ENCODE measurements around the gene ANKH.

The ANKH gene

DNA sequence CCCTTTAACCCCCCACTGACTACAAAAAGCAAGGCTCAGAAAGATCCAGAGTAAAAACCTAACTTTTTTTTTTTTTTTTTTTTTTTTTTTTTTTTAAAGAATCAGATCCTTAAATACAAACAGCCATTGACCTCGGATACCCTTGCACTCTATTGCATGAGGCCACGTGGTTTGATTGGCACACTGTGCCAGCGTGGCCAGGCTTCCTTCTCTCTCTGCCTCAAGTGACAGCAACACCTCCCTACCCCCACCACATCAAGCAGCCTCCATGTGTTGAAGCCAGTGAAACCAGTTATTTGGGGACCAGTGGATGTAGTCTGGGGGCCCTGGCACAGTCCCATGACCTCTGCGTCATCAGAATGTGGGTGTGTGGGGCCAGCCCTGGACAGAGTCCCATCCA, 135.6 kb downstream of the ANKH start:
- H3K9me3 ChIP-seq (ENCODE audit: control insufficient read depth, insufficient read depth, low read length): no peaks in the 10 kb centered on the region
- H3K9ac ChIP-seq (ENCODE audit: low read depth, low read length): no peak overlapping the region
- no peaks in the 10 kb centered on the region for H3K36me3 ChIP-seq (ENCODE audit: insufficient read depth, low read length)
- H3K4me1 ChIP-seq (ENCODE audit: insufficient read depth, low read length): 0 out of 2 replicates have a peak, but pooled peaks cover 1% of the 10 kb centered on the region

DNA sequence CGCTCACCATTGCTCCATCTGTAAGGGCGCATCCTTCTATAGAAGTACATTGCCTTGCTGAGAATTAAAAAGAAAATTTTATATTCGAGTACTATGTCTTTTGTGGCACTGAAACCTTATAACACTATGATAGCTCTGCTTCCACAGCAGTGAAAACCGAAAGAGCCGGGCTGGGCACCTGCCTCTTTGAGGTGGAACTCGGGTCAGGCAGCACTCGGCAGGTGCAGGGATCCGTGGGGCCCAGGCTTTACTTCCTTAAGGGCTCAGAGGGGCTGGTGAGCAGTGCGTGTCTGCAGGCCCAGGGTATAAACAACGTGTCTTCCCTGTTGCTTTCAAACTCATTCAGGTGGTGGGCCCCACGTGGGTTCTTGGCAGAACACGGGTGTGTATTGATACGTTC, 137.2 kb downstream of the ANKH start:
- no peak overlapping the region for H3K9ac ChIP-seq (ENCODE audit: low read depth, low read length)
- H3K9me3 ChIP-seq (ENCODE audit: control insufficient read depth, insufficient read depth, low read length): no peaks in the 10 kb centered on the region
- H3K36me3 ChIP-seq (ENCODE audit: insufficient read depth, low read length): no peaks in the 10 kb centered on the region
- H3K4me1 ChIP-seq (ENCODE audit: insufficient read depth, low read length): 0 out of 2 replicates have a peak, but pooled peaks cover 3% of the 10 kb centered on the region

DNA sequence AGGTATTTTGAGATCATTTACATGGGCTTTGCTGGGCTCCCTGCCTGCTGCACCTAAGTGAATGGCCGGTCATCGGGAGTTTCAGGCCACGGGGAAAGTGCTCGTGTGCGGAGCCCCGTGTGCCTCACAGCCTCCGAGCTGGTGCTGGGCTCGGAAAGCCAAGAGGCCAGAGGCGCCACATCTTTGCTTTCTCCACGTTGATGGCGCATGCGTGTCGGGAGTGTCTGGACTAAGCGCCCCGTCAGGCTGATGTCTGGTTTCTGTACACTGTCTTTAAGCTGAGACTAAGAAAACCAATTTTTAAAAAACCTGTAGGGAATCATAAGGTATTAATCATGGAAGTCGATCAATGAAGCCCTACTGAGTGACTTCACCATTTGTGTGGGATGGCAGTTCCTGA, 137.9 kb downstream of the ANKH start:
- Histone ChIP-seq H3K36me3 (ENCODE audit: insufficient read depth, low read length) (no peaks in the 10 kb centered on the region), H3K9me3 (ENCODE audit: control insufficient read depth, insufficient read depth, low read length) (no peaks in the 10 kb centered on the region), H3K4me1 (ENCODE audit: insufficient read depth, low read length) (peaks cover 3% of the 10 kb centered on the region; the same call in 1 of the 2 replicates), H3K9ac (ENCODE audit: low read depth, low read length) (no peak overlapping the region)

DNA sequence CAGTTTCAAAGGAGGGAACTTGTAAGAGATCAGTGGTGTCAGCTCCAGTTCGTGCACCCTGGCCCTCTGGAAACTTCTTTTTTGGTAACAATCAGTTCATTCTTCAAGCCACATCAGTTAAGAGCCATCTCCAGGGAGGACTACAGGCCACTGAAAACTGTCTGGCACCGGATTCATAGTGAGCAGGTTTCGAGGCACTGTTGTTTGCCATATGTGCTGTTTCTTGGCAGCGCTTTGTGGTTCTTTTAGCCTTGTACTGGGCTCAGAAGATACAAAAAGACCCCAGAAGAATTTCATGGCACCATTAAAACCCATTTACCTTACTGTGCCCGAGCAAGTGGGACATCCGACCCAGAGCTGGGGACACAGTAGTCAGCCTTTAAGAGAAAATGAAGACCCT, 138.6 kb downstream of the ANKH start:
- Histone ChIP-seq H3K36me3 (ENCODE audit: insufficient read depth, low read length) (no peaks in the 10 kb centered on the region), H3K9ac (ENCODE audit: low read depth, low read length) (no peak overlapping the region), H3K4me1 (ENCODE audit: insufficient read depth, low read length) (peaks cover 6% of the 10 kb centered on the region), H3K9me3 (ENCODE audit: control insufficient read depth, insufficient read depth, low read length) (no peaks in the 10 kb centered on the region)

DNA sequence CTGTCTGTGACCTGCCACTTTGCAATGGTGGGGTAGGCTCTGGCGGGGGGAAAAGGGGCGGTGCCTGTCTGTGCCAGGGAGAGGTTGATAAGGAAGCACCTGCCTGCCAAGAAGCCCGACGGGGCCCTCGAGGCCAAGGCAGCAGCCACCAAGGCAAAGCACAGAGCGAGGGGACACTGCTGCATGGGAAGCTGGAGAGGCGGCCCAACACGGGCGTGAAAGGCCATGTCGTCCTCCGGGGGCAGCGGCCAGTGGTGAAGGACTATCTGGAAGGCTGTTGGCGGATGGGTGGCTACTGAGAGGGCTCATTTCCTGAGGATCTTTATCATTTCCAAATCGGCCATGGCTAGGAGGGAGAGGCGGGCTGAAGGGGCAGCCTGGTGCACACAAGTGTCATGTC, 140.7 kb downstream of the ANKH start:
- no peaks in the 10 kb centered on the region for H3K9me3 ChIP-seq (ENCODE audit: control insufficient read depth, insufficient read depth, low read length)
- H3K9ac ChIP-seq (ENCODE audit: low read depth, low read length): no peak overlapping the region
- H3K4me1 ChIP-seq (ENCODE audit: insufficient read depth, low read length): peaks cover 19% of the 10 kb centered on the region
- H3K36me3 ChIP-seq (ENCODE audit: insufficient read depth, low read length): no peaks in the 10 kb centered on the region

DNA sequence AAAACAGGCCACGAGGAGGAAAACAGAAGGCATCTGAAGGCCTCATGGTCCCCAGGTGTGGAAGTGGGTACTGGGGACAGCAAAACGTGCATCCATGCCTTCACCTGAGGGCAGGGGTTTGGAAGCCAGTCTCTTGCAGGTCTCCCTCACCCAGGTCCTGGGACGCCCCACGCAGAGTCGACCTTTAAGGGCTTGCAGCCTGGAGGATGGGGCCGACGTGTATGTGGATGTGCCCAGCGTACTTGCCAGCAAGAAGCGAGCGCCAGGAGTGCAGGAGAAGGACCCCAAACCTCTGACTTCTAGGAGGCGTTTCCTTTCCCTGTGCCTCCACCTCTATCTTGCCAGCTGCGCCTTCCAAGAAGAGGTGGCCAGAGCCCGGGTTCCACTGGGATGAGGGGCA, 141.1 kb downstream of the ANKH start:
- peaks cover 19% of the 10 kb centered on the region for H3K4me1 ChIP-seq (ENCODE audit: insufficient read depth, low read length)
- H3K9ac ChIP-seq (ENCODE audit: low read depth, low read length): no peak overlapping the region

DNA sequence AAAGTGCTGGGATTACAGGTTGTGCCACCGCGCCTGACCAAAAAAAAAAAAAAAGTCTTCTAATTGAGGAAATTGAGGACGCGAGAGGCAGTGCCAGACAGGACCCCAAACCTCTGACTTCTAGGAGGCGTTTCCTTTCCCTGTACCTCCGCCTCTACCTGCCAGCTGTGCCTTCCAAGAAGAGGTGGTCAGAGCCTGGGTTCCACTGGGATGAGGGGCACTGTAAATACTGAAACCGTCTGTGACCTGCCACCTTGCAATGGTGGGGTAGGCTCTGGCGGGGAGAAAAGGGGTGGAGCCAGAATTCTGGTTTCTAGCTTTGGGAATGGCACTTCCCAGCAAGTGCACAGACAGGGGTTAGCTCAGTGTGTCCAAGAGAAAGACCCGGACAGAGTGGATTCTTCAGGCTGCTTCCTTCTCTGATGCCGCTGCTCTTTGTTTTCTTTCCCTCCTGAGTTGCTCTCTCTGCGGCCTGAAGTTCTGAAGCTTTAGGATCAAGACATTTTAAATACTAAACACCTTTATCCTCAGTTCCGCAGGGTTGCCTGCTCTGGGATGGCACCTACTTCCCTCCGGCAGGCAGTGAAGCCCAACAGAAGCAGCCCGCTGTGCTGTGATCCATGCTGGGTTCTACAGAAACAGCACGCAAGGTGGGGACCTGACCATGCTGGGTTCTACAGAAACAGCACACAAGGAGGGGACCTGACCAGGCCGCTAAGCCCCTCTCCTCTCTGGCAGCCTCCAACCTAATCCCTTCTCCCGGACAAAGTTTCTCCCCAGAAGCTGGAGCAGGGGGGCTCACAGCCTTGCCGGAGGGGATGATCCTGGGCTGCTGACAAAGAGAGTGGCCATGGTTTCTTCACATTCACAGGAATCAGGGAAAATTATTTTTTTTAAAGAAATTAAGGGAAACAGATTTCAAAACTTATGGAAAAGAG, 141.9 kb downstream of the ANKH start:
- Histone ChIP-seq H3K9me3 (ENCODE audit: control insufficient read depth, insufficient read depth, low read length) (no peaks in the 10 kb centered on the region), H3K36me3 (ENCODE audit: insufficient read depth, low read length) (no peaks in the 10 kb centered on the region), H3K4me1 (ENCODE audit: insufficient read depth, low read length) (peaks cover 19% of the 10 kb centered on the region), H3K9ac (ENCODE audit: low read depth, low read length) (no peak overlapping the region)

More for the DNA sequence above, 141.1 kb downstream of the ANKH start:
- Histone ChIP-seq H3K36me3 (ENCODE audit: insufficient read depth, low read length) (no peaks in the 10 kb centered on the region), H3K9me3 (ENCODE audit: control insufficient read depth, insufficient read depth, low read length) (no peaks in the 10 kb centered on the region)

DNA sequence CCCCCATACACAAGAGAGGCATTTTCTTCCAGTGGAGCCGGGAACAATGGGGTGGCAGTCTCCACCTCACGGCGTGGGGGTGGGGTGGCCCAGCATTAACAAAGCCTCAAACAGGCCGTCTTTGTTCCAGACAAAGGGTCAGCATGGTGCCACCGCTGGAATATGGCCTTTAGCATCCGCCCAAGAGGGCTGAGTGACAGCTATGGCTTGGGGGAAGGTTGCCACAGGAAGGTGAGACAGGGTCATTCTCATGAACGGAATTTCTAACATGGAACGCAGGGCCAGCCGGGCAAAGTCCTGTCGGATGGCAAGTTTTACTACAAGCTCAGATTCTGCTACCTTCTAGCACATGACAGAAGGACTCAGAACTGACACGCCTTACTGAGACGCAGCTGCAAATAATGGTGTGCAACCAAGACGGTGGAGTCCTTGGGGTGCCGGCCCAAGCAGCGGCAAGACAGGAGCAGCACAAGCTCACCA, 143.1 kb downstream of the ANKH start:
- Histone ChIP-seq H3K9me3 (ENCODE audit: control insufficient read depth, insufficient read depth, low read length) (no peaks in the 10 kb centered on the region), H3K9ac (ENCODE audit: low read depth, low read length) (no peak overlapping the region), H3K36me3 (ENCODE audit: insufficient read depth, low read length) (peaks cover 2% of the 10 kb centered on the region; the same call in 1 of the 2 replicates), H3K4me1 (ENCODE audit: insufficient read depth, low read length) (peaks cover 19% of the 10 kb centered on the region)

DNA sequence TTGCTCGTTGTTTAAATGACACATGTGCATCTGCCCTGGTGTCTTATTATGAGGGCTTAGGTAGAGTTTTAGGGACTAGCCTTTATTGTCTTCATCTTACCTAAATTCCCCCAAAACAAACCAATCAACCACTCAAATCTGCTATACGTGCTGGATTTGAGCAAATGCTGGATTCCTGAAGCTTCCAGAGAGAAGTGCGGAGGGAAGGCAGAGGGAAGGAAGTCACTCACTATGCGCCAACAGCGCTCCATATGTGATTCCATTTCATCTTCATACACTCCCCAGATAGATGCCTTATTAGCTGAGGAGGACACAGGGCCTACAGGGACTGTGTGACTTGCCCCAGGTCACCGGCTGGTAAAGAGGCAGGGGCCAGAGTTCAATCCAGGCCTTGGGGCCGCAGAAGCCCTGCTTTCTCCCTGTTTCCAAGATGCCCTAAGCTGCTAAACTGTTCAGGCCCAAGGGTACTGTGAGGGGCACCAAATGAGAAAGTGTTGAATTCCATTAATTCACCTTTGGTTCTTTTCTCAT, 143.6 kb downstream of the ANKH start:
- peak overlapping the region; percentile 4; the same call in 1 of the 2 replicates for H3K9ac ChIP-seq (ENCODE audit: low read depth, low read length)

DNA sequence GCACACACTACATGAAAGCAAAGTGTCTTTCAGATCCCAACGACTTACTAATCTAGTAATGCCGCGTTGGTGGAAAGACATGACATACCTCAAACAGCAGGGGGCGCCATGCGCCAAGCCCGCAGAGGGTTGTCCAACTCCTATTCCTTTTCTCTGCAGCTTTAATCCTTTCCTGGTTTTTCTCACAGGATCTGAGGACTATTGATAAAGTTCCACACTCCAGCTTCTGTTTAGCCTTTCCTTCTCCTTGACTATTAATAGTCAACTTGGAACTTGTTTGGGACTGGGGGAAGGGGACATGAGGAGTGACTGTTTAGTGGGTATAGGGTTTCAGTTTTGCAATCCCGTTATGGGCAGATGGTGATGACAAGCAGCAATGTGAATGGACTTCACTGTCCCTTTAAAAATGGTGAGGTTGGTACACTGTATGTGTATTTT, 144.1 kb downstream of the ANKH start:
- Histone ChIP-seq H3K36me3 (ENCODE audit: insufficient read depth, low read length) (peaks cover 2% of the 10 kb centered on the region; the same call in 1 of the 2 replicates), H3K4me1 (ENCODE audit: insufficient read depth, low read length) (peaks cover 19% of the 10 kb centered on the region), H3K9me3 (ENCODE audit: control insufficient read depth, insufficient read depth, low read length) (no peaks in the 10 kb centered on the region), H3K9ac (ENCODE audit: low read depth, low read length) (no peak overlapping the region)

More for the DNA sequence above, 143.6 kb downstream of the ANKH start:
- Histone ChIP-seq H3K9me3 (ENCODE audit: control insufficient read depth, insufficient read depth, low read length) (no peaks in the 10 kb centered on the region), H3K36me3 (ENCODE audit: insufficient read depth, low read length) (peaks cover 2% of the 10 kb centered on the region; the same call in 1 of the 2 replicates), H3K4me1 (ENCODE audit: insufficient read depth, low read length) (peaks cover 19% of the 10 kb centered on the region)

DNA sequence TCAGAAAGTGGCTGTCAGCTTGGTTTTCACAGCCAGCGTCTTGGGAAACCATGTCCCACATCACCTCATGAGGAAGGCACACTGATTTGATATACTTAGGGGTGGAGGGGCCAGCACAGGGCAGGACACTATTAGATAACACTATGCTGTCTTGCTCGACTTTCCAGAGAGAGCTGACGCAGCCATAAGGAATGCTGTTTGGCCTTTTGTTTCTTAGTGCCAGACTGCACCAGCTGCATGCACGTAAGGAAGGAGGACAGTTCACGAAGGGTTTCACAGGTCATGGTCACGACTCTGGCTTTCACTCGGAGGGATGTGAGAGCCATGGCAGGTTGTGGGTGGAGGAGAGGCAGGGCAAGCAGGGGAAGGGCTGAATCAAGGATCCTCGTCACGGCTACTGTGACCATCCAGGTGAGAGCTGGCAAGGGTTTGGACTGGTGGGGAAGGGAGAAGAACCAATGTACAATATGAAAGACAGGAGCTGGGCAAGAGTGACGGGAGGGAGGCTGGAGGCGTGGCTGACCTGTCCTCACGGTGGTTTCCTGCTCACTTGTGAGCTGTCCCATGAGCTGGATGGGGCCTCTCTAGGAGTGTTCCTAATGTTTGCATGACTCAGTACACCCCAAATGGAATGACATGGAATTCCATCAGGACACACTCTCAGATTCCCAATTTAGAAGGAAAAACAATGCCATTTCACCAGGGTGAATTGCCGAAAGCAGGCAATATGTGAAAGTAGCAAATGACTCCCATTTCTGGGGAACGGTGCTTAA, 145.3 kb downstream of the ANKH start:
- Histone ChIP-seq H3K4me1 (ENCODE audit: insufficient read depth, low read length) (peaks cover 19% of the 10 kb centered on the region), H3K36me3 (ENCODE audit: insufficient read depth, low read length) (peaks cover 2% of the 10 kb centered on the region; the same call in 1 of the 2 replicates), H3K9ac (ENCODE audit: low read depth, low read length) (no peak overlapping the region), H3K9me3 (ENCODE audit: control insufficient read depth, insufficient read depth, low read length) (no peaks in the 10 kb centered on the region)

DNA sequence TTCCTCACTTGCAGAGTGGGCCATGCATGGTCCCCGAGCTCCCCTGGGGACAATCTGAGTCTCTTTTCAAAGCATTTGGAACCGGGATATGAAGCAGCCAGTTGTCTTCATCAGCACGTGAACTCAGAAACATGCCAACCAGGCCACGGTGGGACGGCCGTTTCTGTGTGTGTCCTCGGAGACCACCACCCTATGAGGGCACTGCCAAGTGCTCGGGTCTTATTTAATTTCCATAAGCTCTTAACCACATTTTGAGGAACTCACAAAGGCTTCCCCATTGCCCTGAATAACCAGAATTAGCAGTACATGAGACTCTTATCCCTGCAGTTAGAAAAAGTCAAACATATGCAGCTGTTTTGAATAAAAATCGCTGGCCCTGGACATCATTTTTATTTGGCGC, 146.9 kb downstream of the ANKH start:
- peaks cover 2% of the 10 kb centered on the region; the same call in 1 of the 2 replicates for H3K36me3 ChIP-seq (ENCODE audit: insufficient read depth, low read length)
- H3K4me1 ChIP-seq (ENCODE audit: insufficient read depth, low read length): peaks cover 16% of the 10 kb centered on the region
- no peak overlapping the region for H3K9ac ChIP-seq (ENCODE audit: low read depth, low read length)
- no peaks in the 10 kb centered on the region for H3K9me3 ChIP-seq (ENCODE audit: control insufficient read depth, insufficient read depth, low read length)

DNA sequence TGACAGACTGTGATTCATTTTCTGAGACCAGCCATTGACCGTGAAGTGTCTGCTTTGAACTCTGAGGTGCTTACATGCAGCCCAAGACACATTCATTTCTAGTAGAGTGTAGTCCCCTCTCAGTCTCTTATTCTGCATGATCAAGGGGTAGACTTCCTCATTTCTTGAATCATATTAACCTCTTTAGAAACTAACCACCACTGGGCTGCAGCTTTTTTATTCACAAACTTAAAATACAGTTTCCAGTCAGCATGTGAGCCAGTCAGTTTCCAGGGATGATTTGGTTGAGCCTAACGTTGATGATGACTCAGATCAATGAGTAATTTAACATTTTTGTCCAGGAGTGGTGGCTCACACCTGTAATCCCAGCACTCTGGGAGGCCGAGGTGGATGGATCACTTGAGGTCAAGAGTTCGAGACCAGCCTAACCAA, 147.9 kb downstream of the ANKH start:
- Histone ChIP-seq H3K4me1 (ENCODE audit: insufficient read depth, low read length) (peaks cover 16% of the 10 kb centered on the region), H3K36me3 (ENCODE audit: insufficient read depth, low read length) (peaks cover 2% of the 10 kb centered on the region; the same call in 1 of the 2 replicates), H3K9me3 (ENCODE audit: control insufficient read depth, insufficient read depth, low read length) (no peaks in the 10 kb centered on the region), H3K9ac (ENCODE audit: low read depth, low read length) (no peak overlapping the region)

DNA sequence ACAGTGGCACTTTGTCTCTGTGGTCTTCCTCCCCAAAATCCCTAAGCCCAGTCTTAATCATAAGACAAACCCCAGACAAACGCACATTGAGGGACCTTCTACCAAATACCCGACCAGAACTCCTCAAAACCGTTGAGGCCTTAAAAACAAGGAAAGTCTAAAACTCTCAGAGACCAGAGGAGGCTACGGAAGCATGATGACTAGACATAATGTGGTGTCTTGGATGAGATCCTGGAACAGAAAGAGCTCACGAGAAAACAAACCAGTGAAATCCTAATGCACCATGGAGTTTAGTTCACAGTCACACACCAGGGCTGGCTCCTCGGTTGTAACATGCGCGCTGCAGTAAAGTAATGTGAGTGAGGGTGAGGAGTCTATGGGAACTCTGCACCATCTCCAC, 148.7 kb downstream of the ANKH start:
- Histone ChIP-seq H3K9me3 (ENCODE audit: control insufficient read depth, insufficient read depth, low read length) (no peaks in the 10 kb centered on the region), H3K4me1 (ENCODE audit: insufficient read depth, low read length) (peaks cover 12% of the 10 kb centered on the region), H3K9ac (ENCODE audit: low read depth, low read length) (no peak overlapping the region), H3K36me3 (ENCODE audit: insufficient read depth, low read length) (peaks cover 2% of the 10 kb centered on the region; the same call in 1 of the 2 replicates)
